MCF 10A (cell line): ENCODE data around the gene TIMM21. TPM values are rescaled to one million over a fixed set of nuclear protein-coding genes. Genes with fewer than 3 reads are reported as not detected.
A peak's percentile ranks its signal among the peaks of the same experiment; 100 is the strongest.

Experiments used
- Bru-seq: library from RNA; stranded (reverse); fragments of 400-500 nt; gene quantifications from one replicate; lab custom pipeline; 2021; lab: Mats Ljungman, UMichigan
- BruChase-seq, 2 experiments: library from RNA; stranded (reverse); fragments of 400-500 nt; gene quantifications; one replicate each; lab custom pipeline; 2021; lab: Mats Ljungman, UMichigan
- BruUV-seq: library from RNA; stranded (reverse); fragments of 400-500 nt; replicated peaks from 2 replicates; lab custom pipeline; 2021; lab: Mats Ljungman, UMichigan
- CTCF ChIA-PET: fragments of 300-600 bp; sonication (Branson Sonifier 250); formaldehyde crosslinking; extraction: SDS; loops from one replicate; lab custom pipeline; 2021; ENCODE audit warnings: antibody characterized with exemption, inconsistent platforms; lab: Yijun Ruan, JAX
- POLR2A ChIA-PET: fragments of 300-600, 350-650 bp; sonication (Branson Sonifier 250); formaldehyde crosslinking; extraction: SDS; loops from one replicate; lab custom pipeline; 2020; ENCODE audit warnings: antibody characterized with exemption, inconsistent platforms; lab: Yijun Ruan, JAX
- DNase-seq: peaks from one replicate; pipeline ENCODE4 v3.0.0-alpha.2; 2018; ENCODE audit not compliant: unreplicated experiment
- H3K27ac Mint-ChIP-seq: one replicate; pipeline ENCODE4 v1.8.0; 2022; ENCODE audit warnings: mild to moderate bottlenecking, low read depth, mixed read lengths; ENCODE audit not compliant: unreplicated experiment
- H3K27me3 Mint-ChIP-seq: one replicate; pipeline ENCODE4 v1.8.0; 2022; ENCODE audit warnings: mixed read lengths; ENCODE audit not compliant: insufficient read depth, unreplicated experiment
- H3K36me3 Mint-ChIP-seq: one replicate; pipeline ENCODE4 v1.8.0; 2022; ENCODE audit warnings: mild to moderate bottlenecking, moderate library complexity, mixed read lengths; ENCODE audit not compliant: insufficient read depth, unreplicated experiment
- H3K4me1 Mint-ChIP-seq: one replicate; pipeline ENCODE4 v1.8.0; 2022; ENCODE audit warnings: mixed read lengths; ENCODE audit not compliant: insufficient read depth, unreplicated experiment
- H3K4me3 Mint-ChIP-seq: one replicate; pipeline ENCODE4 v1.8.0; 2022; ENCODE audit warnings: mild to moderate bottlenecking, moderate library complexity, mixed read lengths; ENCODE audit not compliant: unreplicated experiment
- H3K9me3 Mint-ChIP-seq: one replicate; pipeline ENCODE4 v1.8.0; 2022; ENCODE audit warnings: mixed read lengths; ENCODE audit not compliant: unreplicated experiment
- CTCF ChIP-seq: fragments of 200-600 bp; IDR thresholded peaks from one replicate; pipeline ENCODE4 v1.8.0; 2022; ENCODE audit warnings: antibody characterized with exemption, mild to moderate bottlenecking; ENCODE audit not compliant: unreplicated experiment
- intact Hi-C: fragments of 100-400 bp; cut with micrococcal nuclease; formaldehyde crosslinking; loops from 2 replicates; pipeline ENCODE4 v1.14.1; 2022
- long read RNA-seq: library from polyadenylated mRNA; stranded (forward); transcript quantifications from one replicate; pipeline ENCODE4 v2.0.0, GENCODE V29; 2022
- total RNA-seq: library from RNA; stranded (reverse); gene quantifications from 2 replicates; pipeline ENCODE4 v1.2.3, GENCODE V29; 2022

Gene TIMM21
- total RNA-seq (33.4 and 48.3 TPM in 2 replicates), Bru-seq, nascent RNA (percentile 83 among the genes with signal in this experiment), BruChase-seq, experiment 1, labeled RNA remaining after a 6-hour chase (percentile 89 among the genes with signal in this experiment), BruChase-seq, experiment 2, labeled RNA remaining after a 2-hour chase (percentile 89 among the genes with signal in this experiment)
- long read RNA-seq, transcript TIMM21-201 (6 exons, 3,095 nt) = major isoform, 60 of 82 reads
- long read RNA-seq, partial matches to known transcripts = 5 of 82 reads
- long read RNA-seq, other reads (novel, unspliced or antisense) = 16 of 82 reads

- peaks cover 15% of the 10 kb centered on the region for H3K36me3 Mint-ChIP-seq
- no peak for TF ChIP-seq CTCF
- H3K27ac Mint-ChIP-seq = peak within 1 kb of the TSS; percentile 93
- DNase-seq = peak; percentile 97
- H3K27me3 Mint-ChIP-seq = no peaks in the 10 kb centered on the region
- intact Hi-C loops = no loop called here
- ChIA-PET POLR2A (interaction anchor here (0.7 kb wide), 1 partner anchor 659 kb away, joined by 3 read pairs; no protein-coding TSS in a partner anchor), CTCF (no interaction called here)
- no TSS peak for BruUV-seq
- no peaks in the 10 kb centered on the region for H3K9me3 Mint-ChIP-seq
- peak within 1 kb of the TSS; percentile 94 for H3K4me3 Mint-ChIP-seq
- peaks cover 15% of the 10 kb centered on the region for H3K4me1 Mint-ChIP-seq
These were observed at the start of gene TIMM21, which contains the start of gene FBXO15 for GRCh38 chr18:74147779-74148542. Gene TIMM21 (plus strand): TSS chr18:74148523. CDS start chr18:74148809, 286 bp downstream. Gene FBXO15 (minus strand): TSS chr18:74147834. CDS start chr18:74147785, 49 bp downstream.

- H3K27ac Mint-ChIP-seq = no peak overlapping the region
- H3K36me3 Mint-ChIP-seq = no peaks in the 10 kb centered on the region
- intact Hi-C loops = no loop called here
- no peak for DNase-seq
- H3K4me1 Mint-ChIP-seq = no peaks in the 10 kb centered on the region
- no peak for TF ChIP-seq CTCF
- ChIA-PET CTCF (no interaction called here), POLR2A (no interaction called here)
- peaks cover 18% of the 10 kb centered on the region for H3K9me3 Mint-ChIP-seq
- H3K27me3 Mint-ChIP-seq = peaks cover 12% of the 10 kb centered on the region
- no peak overlapping the region for H3K4me3 Mint-ChIP-seq
- no TSS peak for BruUV-seq
These were observed 39.9 kb upstream of the TIMM21 start for GRCh38 chr18:74108460-74108859.

GRCh38 chr18:74110149-74110548, 38.2 kb upstream of the TIMM21 start:
- POLR2A ChIA-PET = interaction anchor here (0.7 kb wide), 2 partner anchors 23 to 715 kb away, joined by 3 read pairs; no protein-coding TSS in a partner anchor
- no peak overlapping the region for H3K4me3 Mint-ChIP-seq
- no peaks in the 10 kb centered on the region for H3K36me3 Mint-ChIP-seq
- no peak for TF ChIP-seq CTCF
- intact Hi-C loops = loop anchor here (10.0 kb wide), 2 partner anchors 125 to 265 kb away; no protein-coding TSS in a partner anchor
- CTCF ChIA-PET = no interaction called here
- H3K4me1 Mint-ChIP-seq = no peaks in the 10 kb centered on the region
- peaks cover 18% of the 10 kb centered on the region for H3K9me3 Mint-ChIP-seq
- H3K27me3 Mint-ChIP-seq = peaks cover 12% of the 10 kb centered on the region
- DNase-seq = no peak
- no peak overlapping the region for H3K27ac Mint-ChIP-seq
- no TSS peak for BruUV-seq

GRCh38 chr18:74110976-74111375, 37.3 kb upstream of the TIMM21 start:
- no peak for TF ChIP-seq CTCF
- intact Hi-C loops = loop anchor here (10.0 kb wide), 2 partner anchors 126 to 266 kb away; no protein-coding TSS in a partner anchor
- peaks cover 12% of the 10 kb centered on the region for H3K27me3 Mint-ChIP-seq
- no peaks in the 10 kb centered on the region for H3K4me1 Mint-ChIP-seq
- no peak overlapping the region for H3K27ac Mint-ChIP-seq
- peaks cover 18% of the 10 kb centered on the region for H3K9me3 Mint-ChIP-seq
- BruUV-seq = no TSS peak
- H3K4me3 Mint-ChIP-seq = no peak overlapping the region
- DNase-seq = no peak
- ChIA-PET POLR2A (no interaction called here), CTCF (interaction anchor here (0.6 to 0.9 kb wide), 4 partner anchors 131 to 1265 kb away, joined by 3 to 4 read pairs (median 3); no protein-coding TSS in a partner anchor)
- no peaks in the 10 kb centered on the region for H3K36me3 Mint-ChIP-seq
